GM18498 (cell line): ENCODE results near the gene GPR142.

Experiments used
- ATAC-seq: cut with Tn5 transposase; IDR thresholded peaks from one replicate; pipeline ENCODE4 v1.9.1; 2021; ENCODE audit warnings: mild to moderate bottlenecking, moderate library complexity; ENCODE audit not compliant: unreplicated experiment

The GPR142 gene

DNA sequence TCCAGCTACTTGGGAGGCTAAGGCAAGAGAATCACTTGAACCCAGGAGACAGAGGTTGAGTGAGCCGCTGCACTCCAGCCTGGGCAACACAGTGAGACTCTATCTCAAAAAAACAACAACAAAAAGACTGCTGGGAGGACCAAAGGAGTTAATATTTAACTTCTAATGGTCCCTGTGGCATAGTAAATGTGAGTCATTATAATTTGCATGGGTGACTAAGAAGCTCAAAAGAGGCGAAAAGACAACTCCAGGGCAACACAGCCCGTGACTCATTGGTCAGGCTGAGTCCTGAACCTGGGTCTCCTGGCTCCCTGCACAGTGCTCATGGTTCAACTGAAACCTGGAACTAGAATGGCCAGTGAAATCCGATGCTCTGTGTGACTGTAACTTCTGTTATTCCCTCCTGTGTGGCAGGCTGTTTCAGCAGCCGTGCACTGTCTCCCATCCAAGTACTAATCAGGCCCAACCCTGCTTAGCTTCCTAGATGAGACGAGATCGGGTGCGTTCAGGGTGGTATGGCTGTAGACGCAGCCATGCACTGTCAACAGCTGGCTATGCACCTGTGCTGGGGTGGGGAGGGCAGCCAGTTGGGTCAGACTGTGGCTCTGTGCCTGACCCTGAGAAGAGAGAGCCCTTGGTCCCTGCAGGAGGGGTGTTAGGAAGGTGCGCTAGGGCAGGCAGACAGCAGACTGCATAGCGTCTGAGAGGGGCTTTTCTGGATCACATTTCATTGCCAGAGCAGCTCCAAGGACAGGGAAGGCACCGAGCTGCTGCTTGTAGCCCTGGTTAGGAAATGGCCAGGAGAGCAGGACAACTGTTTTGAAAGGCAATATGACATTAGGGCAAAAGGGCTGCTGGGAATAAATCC is 50.1 kb downstream of the GPR142 start:
- ATAC-seq = peak; percentile 72

DNA sequence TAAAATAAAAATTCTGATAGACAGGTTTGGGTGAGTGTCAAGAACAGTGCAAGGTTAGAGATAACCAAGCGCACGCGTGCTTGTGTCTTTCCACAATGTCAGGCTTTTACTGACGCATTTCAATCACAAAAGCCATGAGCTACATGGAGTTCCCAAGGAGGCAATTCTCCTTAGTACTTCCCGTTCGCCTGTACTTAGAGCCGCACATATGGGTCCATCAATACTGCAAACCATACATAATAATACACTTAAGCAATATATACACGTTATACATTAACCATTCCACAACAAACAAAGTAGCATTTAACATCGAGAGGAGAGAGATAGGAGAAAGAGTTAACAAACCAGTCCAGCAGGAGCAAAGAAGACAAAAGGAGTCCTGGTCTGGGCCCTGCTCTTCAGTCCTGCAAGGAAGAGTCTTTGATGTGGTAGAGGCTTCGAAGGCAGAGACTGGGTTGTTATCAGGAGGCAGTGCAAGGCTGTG is 52.7 kb downstream of the GPR142 start:
- ATAC-seq = no peak
